HS-5 (cell line): ENCODE data around the gene ANKS1B.

Experiments used
- DNase-seq: peaks from one replicate; pipeline ENCODE4 v3.0.0-alpha.2; 2012; ENCODE audit warnings: low read depth

The ANKS1B gene

DNA sequence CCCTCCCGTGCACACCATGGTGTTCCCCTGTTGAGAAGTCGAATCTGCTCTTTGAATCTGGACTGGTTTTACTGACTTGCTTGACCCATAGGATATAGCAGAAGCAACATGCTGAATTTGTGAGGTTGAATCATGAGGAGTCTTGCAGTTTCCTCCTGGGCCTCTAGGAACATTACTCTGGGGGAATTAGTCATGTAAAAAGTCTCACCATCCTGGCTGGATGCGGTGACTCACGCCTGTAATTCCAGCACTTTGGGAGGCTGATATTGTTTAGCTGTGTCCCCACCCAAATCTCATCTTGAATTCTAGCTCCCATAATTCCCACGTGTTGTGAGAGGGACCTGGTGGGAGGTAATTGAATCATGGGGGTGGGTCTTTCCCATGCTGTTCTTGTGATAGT lies 1228.9 kb downstream of the ANKS1B start:
- DNase-seq = peak; percentile 25

DNA sequence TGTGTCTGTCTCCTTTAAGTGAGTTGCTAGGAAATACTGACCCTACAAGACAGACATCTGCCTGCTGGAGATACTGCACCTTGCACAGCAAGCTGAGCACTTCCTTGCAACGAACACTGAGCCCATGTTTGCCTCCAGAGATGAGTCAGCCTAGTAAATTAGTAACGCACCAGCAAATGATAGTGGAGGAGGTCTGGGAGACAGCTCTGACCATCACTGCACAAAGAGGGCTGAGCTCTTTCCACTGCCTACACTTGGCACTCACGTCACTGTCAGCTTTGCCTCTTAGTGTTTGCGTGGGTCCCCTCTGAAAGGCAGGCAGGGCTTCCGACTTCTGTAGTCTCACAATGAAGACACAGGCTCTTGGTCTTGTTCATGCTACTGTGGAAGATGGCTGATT lies 1230.6 kb downstream of the ANKS1B start:
- no peak for DNase-seq

DNA sequence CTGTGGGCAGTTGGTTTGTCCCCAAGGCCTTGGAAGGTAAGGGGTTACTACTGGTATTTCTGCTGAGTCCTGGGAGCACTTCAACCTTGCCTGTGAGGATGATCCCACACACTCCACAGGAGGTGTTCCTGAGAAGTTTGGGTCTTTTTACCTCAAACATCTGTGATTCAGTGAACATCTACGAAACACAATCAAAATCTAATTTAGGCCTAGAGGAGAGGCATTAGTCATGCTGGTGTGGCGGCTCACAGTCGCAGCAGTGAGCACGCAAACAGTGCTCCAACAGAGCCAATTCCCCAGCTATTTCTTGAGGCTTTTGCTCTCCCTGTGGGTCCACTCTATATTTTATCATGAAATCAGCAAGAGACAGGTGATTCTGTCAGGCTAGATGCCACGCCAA lies 1232.0 kb downstream of the ANKS1B start:
- DNase-seq = no peak

DNA sequence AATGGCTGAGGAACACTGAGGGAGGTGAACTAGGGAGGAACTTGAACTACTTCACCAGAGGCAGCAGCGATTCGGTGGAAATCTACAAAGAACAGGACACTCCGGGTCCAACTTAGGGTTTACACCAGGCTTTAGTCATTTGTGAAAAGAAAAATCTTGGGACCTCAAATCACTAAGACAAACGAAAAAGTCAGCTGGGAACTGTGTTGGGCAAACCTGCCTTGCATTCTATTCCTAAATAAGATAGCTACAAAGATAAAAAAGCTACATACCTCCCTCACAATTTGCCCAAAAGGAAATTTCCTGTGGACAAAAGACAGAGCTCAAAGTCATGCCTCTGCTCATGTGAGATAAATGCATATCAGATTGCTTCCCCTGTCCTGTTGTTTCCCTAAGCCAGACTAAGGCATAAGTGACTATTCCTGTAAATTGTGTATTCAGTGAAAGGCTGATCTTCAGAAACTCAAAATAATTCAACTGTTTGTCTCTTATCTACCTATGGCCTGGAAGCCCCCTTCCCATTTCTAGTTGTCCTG lies 1233.1 kb downstream of the ANKS1B start:
- no peak for DNase-seq

DNA sequence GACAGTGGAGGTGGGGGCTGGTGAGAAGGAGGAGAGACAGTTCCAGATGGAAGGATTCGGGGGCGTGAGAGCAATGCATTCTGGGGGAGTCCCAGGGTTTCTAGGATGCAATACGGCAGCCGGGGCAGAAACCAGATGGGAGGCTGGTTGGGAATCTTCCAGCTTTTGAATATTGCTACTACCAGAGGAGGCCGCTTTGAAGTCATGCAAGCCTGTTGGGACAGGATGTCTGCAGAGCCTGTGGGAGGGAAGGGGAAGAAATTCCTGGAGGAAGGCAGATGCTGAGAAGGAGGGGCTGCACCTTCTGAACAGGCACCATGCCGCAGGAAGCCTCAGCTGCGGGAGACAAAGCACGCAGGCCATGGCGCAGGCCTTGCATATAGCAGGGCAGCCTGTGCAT lies 1234.2 kb downstream of the ANKS1B start:
- DNase-seq = no peak

DNA sequence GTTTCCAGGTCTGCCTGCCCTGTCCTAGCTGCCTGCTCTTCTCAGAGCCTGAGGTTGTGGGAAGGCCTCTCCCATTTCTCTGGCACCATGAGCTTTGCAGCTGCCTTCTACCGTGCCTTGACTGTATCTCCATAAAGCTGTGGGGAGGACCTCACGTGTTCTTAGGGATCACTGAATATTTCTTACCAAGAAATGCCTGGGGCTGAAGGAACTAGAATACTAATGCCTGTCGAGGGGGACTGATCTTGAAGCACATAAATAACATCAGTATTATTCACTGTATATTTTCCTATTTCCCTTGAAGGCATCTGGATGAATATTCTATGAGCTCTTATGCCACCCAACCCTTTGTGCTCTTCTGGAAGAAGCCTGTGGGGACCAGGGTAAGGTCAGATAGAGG lies 1236.3 kb downstream of the ANKS1B start:
- DNase-seq = no peak

DNA sequence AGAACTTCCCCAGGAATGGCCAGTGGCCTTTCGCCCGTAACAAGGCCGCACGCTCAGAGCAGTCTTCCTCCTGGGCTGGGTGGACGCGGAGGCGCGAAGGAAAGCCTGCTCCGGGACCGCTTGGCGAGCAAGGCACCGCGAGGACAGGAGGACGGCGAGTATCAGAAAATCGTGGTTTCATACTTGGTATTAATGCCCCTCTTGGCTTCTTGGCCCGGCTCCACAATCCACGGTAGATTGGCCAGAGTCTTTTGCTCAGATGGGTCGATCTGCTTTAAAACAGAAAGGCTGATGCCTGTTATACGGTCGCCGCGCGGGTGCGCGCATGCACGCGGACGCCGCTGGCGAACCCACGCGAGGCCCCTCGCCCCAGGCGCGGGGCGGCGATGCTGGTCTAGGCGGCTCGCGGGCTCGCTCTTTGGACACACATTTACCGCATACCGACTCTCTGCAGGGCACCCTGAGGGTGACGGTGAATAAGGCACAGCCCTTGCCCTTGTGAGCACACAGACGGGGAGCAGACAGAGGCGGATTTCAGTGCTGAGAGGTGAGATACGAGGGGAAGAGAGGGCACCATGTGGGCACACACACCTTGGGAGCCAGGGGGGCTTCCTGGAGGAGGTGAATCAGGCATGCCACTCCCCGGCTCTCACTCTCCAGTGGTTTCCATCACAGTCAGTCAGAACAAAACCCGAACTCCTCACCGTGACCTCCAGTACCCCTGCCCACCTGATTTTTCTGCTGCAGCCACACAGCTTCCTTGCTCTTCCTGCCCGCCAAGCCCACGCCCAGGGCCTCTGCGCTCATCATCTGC lies 1239.0 kb downstream of the ANKS1B start:
- DNase-seq = no peak

DNA sequence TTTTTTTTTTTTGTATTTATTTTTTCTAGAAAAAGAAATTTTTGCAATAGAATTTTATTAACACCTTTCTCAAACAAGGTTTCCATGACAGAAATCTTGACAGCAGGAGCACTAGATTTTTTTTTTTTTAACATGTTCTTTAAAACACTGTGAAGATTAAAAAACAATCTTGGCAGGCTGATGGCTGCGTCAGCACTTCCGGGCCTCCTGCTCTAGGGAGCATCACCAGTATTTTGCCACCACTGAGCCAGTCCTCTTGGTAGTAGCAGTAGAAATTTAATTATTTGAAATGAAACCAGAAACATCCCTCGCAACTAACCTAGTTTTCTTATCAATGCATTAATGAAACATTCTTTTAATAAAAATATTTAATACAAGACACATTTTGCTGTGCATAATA lies 1240.1 kb downstream of the ANKS1B start:
- no peak for DNase-seq

DNA sequence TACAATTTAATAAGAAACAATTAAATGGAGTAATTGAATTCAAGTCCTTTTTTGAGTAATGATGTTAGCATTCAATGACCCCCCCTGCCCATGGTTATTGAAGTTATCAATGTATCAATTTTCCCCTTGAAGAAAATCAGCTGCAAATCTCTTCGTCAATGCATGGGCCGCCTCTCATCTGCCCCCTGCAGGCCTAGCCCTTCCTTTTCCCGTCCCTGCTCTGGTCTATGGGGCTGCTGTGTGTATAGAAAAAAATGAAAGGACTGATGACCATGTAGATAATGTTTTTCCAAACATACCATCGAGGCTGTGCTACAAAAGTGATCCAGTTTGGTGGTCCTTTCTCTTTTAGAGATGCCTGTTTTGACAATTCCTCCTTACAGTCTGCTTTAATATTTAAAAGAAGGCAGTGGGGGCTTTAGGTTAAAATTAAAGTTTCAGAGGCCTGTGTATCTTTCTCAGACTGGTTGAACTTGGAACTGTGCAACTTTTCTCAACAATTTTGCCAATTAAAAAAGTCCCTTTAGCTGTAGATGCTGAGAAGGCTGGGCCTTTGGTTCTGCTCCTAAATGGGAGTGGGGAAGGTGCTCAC lies 1241.3 kb downstream of the ANKS1B start:
- DNase-seq = no peak

DNA sequence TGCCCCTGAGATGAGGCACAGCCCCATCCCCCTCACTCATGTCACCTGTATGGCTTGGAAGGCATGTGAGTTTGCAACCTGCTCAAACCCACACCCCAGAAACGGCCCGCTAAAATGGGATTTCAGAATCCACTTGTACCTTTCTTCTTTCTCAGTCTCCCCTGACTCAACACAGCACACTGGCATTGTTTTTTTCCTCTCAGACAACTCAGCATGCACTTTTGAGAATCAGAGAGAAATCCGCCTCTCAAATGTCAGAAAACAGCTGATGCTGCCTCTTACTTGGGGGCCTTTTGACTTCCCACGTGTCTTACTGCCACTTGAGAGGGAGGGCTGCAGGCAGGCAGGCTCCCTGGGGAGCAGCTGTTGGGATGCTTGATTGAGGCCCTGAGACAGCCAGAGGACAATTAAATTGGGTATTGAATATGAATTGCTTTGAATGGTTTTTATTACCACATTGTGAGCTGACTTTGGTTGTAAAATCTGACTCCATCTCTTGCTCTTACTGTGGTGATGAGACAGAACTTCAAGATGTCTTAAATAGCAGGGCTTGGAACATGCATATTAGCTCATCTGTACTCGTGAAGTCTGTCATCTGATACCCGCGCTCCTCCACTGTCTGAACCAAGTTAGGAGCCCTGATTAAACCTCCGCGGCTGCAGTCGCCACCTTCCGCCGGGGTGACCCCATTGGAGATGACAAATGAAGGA lies 1243.0 kb downstream of the ANKS1B start:
- no peak for DNase-seq

DNA sequence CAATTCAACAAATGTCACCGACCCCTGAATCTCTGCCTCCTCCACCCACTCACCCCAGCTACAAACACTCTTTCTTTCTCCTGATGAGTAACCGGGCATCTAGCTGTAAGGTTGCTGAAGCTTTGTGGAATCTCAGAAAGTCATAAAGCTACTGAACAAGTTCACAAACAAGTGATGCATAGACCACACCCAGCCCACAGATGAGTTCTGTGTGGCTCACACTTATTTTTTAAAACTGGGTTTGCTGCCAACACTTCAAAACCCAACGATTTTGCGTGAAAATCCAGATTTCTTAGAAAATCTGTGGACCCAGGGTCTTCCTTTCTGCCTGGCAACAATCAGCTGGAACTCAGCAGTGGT lies 1243.6 kb downstream of the ANKS1B start:
- DNase-seq = no peak

DNA sequence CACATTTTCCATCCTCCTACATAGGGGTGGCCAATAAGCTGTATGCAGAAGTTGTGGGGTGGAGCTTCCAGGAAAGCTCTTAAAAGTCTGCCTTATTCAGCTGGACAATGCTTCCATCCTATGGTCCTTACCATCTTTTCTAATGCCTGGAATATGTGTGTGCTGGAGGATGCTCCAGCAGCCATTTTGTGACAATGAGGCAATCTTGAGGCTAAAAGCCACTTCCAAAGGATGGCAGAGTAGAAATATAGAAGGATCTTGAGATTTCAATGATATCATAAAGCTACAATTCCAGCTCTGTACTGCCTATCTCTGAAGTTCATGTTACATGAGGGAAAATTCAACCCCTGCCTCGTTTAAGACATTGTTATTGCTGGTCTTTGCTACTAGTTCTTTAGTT lies 1244.0 kb downstream of the ANKS1B start:
- no peak for DNase-seq

DNA sequence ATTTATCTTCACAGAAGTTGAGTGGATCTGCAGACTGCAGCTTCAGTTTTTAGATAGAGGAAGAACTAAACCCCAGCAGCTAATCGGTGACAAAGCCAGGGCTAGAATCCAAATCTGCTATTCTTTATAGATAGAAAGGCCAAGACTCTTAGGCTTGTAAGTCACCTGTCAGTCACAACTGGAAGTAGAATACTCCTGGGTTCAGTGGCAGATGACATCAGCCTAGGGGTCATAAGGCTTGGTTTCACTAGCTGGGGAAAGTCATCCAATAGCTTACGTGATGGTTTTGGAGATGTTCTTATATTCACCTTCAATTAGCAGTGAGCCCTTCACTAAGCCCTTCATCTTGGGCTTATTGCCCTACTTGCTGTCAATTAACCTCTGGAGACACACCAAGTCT lies 1246.2 kb downstream of the ANKS1B start:
- DNase-seq = no peak

DNA sequence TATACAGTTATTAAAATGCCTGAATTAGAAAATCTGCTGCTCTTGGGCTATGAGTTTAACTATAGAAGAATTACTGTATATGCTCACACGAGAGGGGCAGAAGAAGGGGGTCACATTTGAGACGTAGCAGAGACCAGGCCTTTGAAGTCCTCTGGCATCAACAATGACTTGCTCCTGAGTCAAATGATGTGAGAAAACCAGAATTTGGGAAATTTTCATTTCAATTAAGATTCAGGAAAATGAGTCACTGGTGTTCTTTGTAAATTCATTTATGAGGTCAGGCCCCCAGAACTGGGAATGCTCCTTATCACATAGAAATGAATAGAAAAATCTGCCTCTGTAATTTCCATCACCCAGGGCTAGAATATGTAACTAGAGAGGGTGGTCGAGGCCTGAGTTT lies 1246.7 kb downstream of the ANKS1B start:
- no peak for DNase-seq

DNA sequence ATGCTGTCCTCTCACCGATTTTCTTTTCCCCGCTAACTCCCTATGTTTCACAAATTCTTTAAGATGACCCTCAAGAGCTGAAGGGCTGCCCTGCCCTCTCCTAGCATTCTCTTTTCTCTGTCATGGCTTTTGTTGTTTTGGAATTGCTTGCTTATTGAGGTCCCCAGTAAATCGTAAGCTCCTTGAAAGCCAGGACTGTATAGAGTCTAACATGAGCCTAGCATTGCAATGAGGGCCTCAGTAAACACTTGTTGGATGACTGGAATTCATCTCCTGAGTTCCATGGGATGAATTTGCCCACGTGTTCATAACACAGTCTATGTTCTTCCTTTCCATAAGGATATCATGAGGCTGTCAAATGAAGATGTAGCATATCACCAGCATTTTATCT lies 1247.4 kb downstream of the ANKS1B start:
- no peak for DNase-seq

DNA sequence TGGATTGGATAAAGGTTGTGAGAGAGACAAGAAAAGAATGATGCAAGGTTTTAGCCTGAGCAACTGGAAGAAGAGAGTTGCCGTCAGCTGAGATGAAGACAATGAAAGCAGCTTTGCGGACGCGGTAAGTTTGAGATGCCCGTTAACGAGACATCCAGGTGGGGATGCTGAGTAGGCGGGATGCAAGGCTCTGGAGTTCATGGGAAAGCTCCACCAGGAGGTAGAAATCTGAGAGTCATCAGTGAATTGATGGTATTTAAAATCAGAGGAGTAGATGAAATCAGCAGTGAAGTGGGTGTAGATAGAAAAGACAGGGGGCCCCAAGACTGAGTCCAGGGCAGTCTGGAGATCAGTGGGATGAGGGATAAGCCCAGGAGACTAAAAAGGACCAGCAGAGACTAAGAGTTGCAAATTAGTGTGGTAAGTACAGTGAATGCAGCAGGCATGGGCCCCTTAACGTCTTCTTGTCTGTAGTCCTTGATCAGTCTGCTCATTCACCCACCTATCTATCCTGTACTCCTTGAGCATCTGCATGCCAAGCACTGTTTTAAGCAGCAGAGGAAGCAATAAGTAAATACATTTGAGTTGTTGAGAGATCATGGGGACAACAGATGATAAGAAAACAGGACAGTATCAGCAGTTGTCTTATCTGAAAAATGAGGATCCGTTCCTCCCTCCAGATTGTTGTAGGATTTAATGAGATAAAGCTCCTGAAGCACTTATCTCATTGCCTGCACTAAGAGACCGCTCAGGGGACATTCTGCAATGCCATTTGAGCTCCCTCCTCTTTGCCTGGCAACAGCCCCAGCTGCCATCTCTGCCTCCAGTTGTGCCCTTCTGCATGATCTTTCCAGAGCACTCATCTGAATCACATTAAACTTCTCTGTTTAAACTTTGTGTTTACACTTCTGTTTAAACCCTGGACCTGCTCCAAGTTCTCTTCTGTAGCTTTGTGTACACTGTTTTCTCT lies 1248.1 kb downstream of the ANKS1B start:
- no peak for DNase-seq

DNA sequence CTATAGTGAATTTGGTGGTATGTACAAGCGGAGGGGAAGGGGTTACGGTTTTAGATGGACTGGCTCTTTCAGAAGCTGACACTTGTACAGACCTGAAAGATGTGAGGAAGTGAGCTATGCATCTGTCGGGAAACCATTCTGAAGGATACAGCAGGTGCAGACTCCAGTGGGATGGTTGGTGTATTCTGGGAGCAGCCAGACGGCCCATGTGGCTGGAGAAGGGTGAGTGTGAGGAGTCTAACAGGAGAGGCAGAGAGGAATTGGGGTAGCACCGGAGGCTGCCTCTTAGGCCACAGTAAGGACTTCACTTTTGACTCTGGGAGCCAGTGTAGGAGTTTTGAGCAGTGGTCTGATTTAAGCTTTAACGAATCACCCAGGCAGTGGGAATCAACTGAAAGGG lies 1248.9 kb downstream of the ANKS1B start:
- DNase-seq = no peak

DNA sequence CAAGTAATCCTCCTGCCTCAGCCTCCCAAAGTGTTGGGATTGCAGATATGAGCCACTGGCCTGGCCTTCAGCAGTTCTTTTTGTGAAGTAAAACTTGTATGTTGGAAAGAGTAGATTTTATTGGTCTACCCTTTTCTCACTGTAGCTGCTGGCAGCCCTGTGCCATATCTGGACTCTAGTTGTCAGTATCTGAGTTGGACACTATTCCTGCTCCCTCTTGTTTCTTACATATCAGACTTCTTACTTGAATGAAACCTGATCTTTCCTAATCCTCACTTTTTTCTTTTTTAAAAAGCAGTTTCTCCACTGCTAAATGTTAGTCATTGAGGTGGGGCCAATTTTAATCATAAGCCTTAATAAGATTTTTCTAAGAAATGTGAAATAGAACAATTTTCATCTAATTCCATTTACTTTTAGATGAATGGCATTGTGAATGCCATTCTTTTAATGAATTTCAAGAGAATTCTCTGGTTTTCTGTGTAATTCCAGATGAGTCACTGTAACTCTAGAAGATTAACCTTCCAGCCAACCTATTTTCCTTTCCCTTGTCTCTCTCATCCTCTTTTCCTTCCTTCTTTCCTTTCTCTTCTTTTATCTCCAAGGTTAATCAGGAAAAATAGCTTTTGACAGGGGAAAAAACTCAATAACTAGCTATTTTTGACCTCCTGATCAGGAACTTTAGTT lies 1250.9 kb downstream of the ANKS1B start:
- no peak for DNase-seq

DNA sequence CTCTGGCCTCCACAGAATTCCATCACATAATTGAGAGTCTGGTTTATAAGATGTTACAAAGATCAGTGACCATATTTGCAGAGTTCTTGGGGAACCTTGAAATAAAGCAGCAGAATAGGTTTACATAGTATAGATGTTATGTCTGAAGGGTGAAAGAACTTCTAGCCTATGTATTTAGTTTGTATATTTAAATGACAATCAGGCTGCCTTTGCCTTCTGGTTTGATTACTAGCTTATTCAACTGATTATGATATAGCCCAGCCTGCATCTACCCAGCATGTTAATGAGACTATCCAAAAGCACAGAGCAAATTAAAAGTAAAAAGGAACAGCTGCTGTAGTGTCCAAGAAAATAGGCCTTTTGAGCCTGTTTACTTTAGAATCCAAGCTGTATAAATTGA lies 1254.3 kb downstream of the ANKS1B start:
- no peak for DNase-seq

DNA sequence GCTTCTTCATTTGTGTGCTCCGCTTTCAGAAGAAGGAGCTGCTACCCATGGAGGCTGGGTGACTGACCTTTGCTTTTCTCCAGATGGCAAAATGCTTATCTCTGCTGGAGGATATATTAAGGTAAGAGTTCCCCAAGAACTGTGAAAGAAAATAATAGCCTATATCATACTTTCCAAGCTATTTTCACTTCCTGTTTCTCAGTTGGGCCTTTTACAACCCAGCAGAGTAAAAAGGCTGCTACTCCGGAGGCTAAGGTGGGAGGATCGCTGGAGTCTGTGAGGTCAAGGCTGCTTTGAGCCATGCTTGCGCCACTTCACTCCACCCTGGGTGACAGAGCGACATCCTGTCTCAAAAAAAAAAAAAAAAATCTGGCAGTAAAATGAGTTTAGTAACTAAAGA lies 1257.5 kb downstream of the ANKS1B start:
- no peak for DNase-seq

DNA sequence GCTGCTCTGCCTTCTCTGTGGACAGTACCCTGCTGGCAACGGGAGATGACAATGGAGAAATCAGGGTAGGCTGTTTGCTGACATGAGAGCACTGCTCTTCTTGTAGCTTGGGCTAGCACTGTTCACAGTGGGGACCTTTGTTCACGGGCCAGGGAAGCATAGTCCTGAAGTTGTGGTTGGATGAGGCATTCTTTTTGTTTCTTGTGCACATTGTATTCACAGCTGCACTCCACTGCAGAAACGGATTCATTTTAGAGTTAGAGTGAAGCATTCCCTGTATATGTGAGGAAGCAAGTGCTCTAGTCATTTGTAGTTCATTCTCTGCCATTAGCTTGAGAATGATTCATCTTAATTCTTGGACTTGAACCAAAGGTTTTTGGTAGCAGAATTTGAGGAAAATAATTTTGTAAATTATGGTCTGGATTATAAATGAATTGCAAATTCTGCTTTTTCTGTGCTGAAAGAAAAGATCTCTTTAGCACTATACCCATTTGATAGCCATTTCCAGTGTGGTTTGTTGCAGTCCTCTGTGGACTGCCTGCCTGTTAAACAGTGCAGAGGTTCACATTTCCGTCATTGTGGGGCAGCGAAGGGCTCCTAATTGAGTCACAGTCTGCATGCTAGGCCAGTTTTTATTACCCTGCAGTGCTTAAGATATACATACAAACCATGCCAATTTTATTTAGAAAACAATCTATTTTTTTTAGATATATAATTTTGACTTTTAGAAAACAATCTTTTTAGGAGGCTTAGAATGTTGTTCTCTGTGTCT lies 1259.1 kb downstream of the ANKS1B start:
- DNase-seq = peak; percentile 19
